NCI-H2171 treated with DMSO at 0.1 percent for 48 hours (cell line): ENCODE measurements around the gene ANKFY1.
"Not testable (repeated sequence)": the region's sequence is repeated elsewhere in the genome, so short reads cannot be mapped to it uniquely, and the experiment has no call there.

Experiments used
- DNase-seq: peaks from one replicate; lab custom pipeline; 2025; lab: John Stamatoyannopoulos, UW

Gene ANKFY1

GRCh38 chr17:4256952-4257351, 6.8 kb downstream of the ANKFY1 start:
- DNase-seq = no peak

GRCh38 chr17:4255271-4255670, 8.5 kb downstream of the ANKFY1 start:
- not testable (repeated sequence) for DNase-seq

GRCh38 chr17:4250887-4251286, 12.9 kb downstream of the ANKFY1 start:
- no peak for DNase-seq

DNA sequence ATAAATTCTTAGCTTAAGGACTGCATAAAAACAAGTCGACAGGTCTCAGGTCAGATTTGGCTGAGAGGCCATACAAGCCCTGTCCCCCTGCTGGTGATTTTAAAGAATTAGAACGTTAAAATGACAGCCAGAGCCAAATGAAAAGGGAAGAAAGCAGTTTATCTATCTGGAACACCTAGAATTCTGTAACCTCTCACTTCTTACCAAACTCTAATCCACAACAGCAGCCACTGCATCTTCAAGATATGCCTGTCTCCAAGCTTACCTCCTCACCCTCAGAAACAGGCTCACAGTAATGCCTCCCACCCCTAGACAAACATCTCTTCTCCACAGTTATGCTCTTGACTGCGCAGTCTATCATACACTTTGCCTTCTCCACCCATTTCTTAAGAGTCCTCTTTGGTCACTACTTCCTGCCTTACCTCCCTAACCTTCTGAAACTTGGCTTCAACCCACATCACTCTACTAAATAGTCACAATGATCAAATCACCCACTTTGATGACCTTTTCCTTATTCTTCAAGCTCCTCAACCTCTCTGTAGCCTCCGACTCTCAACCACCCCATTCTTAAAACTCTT, 14.2 kb downstream of the ANKFY1 start:
- DNase-seq = peak; percentile 44

DNA sequence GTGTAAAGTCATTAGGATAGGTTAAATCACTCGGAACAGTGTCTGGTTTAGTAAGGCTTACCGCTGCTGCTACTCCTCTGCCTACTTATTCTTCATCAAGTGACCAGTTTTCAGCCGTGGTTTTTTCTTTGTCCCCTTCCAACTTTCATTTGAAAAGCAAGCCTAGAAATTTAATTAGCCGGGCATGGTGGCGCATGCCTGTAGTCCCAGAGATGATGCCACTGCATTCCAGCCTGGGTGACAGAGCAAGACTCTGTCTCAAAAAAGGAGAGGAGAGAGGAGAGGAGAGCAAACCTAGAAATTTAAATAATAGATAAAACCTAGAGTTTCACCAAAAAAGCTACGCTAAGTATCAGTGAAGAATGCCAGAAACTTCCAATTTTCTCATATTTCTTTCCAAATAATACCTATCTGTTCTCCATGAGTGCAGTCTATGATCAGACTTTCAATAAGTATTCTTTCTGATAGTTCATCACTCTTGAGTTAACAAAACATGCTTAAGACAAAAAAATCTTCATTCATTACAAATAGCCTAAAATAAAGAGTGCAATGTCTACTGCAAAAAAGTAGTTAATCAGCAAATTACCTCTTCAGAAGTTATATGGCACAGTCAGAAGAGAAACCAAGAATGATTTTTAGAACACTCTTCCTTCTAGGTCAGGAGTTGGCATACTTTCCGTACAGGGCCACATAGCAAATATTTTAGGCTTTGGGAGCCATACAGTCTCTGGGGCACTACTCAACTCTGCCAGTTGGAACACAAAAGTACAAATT, 15.1 kb downstream of the ANKFY1 start:
- no peak for DNase-seq

DNA sequence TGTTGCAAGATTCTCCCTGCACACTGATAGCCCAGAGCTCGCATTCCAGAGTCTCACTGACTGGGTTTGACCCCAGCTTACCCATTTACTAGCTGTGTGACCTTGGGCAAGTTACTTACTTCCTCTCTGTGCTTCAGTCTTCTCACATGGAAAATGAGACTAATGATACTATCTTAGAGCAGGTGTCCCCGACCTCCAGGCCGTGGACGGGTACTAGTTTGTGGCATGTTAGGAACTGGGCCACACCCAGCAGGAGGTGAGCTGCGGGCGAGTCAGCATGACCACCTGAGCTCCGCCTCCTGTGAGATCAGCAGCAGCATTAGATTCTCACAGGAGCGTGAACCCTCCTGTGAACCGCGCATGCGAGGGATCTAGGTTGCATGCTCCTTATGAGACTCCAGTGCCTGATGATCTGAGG, 15.8 kb downstream of the ANKFY1 start:
- DNase-seq = peak; percentile 50

GRCh38 chr17:4247361-4247970, 16.3 kb downstream of the ANKFY1 start:
- peak; percentile 61 for DNase-seq

GRCh38 chr17:4246674-4247073, 17.1 kb downstream of the ANKFY1 start:
- DNase-seq = no peak

DNA sequence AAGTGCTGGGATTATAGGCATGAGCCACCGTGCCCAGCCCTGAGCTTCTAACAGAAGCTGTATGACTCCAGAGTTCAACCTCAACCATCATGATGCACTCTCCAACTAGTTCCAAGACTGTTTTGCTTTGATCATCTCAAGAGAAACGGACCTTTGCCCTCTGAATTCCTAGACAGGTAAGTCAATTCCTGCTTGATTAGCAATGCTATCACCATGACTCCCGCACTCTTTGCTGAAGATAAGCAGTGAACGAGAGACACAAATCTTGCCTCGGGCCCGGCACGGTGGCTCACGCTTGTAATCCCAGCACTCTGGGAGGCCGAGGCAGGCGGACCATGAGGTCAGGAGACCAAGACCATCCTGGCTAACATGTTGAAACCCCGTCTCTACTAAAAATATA, 22.2 kb downstream of the ANKFY1 start:
- DNase-seq = no peak

- peak; percentile 10 for DNase-seq
These were observed 27.3 kb downstream of the ANKFY1 start for GRCh38 chr17:4236456-4236855.

- no peak for DNase-seq
These were observed 28.2 kb downstream of the ANKFY1 start for GRCh38 chr17:4235372-4236279.

- DNase-seq = no peak
These were observed 29.4 kb downstream of the ANKFY1 start for GRCh38 chr17:4234401-4234800.

DNA sequence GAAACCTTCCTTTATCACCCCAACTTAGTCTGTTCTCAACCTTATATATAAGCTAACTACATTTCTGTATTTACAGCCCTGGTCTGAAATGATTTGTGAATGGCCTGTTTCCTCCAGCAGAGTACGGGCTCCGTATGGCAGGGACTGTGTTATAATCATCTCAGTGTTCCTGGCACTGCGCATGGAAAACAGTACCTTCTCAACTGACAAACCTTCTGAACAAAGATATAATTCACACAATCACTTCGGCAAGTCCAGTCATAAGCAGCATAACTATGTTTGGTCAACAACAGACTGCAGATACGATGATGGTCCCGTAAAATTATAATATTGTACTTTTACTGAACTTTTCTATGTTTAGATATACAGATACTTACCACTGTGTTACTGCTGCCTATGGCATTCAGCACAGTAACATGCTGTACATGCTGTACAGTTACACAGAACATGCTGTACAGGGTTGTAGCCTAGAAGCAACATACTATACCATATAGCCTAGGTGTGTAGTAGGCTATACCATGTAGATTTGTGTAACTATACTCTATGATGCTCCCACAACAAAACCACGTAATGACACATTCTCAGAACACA, 30.0 kb downstream of the ANKFY1 start:
- no peak for DNase-seq

- DNase-seq = peak; percentile 92
These were observed 31.5 kb downstream of the ANKFY1 start for GRCh38 chr17:4232168-4232813.

DNA sequence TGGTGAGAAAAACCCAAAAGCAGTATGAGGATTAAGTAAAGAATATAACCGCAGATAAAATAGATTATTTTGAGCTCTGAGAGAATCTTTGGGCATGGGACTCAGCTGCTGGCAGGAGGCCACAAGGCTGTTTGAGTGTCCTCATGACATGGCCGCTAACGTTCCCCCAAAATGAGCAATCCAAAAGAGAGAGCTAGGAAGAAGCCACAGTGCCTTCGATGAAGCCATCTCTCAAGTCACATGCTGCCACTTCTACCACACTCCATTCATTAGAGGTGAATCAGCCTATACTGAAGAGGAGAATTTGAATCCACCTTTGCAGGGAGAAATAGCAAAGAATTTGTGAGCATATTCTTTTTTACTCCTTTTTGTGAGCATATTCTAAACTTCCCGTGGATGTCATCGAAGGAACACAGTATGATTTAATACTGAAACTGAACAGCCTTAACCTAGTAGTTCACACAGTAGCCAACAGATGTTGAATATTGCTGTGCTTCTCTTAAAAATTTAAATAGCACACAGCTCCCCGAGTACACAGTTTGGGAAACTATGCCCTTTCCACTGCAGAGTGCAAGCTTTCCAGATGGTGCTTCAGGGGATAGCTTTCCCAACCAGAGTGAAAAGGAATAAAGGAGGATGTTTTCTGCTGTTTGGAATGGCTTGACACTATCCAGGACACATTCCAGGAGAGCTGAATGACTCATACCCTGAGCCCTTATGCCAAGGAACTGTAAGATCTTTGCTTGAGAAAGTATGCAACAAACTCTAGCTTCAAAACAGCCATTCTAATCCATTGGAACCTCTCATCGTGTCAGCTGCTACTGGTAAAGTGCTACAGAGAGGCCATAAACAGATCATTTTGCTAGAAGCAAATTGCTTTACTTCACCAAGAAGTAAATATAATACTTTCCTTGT, 33.9 kb downstream of the ANKFY1 start:
- peak; percentile 36 for DNase-seq

GRCh38 chr17:4221899-4222659, 41.7 kb downstream of the ANKFY1 start:
- DNase-seq = no peak

DNA sequence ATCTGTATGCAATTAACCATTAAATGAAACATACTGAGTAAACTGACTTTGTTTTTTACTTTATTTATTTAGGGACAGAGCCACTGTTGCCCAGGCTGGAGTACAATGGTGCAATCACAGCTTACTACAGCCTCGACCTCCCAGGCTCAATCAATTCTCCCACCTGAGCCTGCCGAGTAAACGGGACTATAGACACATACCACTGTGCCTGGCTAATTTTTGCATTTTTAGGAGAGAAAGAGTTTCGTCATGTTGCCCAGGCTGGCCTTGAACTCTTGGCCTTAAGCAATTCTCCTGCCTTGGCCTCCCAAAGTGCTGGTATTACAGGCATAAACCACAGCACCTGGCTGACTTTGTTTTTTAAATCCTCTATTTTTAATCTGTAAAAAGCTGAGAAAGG, 42.6 kb downstream of the ANKFY1 start:
- DNase-seq = no peak

DNA sequence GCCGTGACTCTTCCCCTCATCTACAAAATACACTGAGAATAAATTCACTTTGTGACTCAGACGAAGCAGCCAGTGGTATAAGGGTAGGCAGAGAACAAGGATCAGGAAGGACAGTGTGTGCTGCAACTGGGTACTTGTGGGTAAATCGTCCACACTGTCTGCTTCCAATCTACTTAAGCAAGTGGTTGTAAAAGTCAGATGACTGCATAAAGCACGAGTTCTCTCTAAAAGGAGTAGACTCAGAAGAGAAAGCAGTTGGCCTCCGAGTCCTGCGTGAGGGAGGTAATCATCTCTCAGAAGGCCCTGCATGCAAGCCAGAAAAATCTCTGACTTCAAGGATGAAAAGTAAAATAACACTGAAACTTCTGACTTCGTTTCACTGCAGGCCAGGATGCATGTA, 43.1 kb downstream of the ANKFY1 start:
- DNase-seq = no peak

- DNase-seq = peak; percentile 80
These were observed 44.5 kb downstream of the ANKFY1 start for GRCh38 chr17:4219241-4219640.
